LHCN-M2 (cell line): Measurements from ENCODE around the gene NRM. TPM values are rescaled to one million over a fixed set of nuclear protein-coding genes. Genes with fewer than 3 reads are reported as not detected.
"Not testable (repeated sequence)": the region's sequence is repeated elsewhere in the genome, so short reads cannot be mapped to it uniquely, and the experiment has no call there.

Source experiments
- DNase-seq: peaks from one replicate; pipeline ENCODE4 v3.0.0-alpha.2; 2012; ENCODE audit warnings: low read depth
- total RNA-seq: library from RNA; depleted of rRNA; stranded (reverse); fragments of >200 nt; gene quantifications from 2 replicates; pipeline ENCODE4 v1.2.3, GENCODE V29; 2014

The NRM gene
- total RNA-seq, 1 experiment from 2014 or later: 27.6 TPM

DNA sequence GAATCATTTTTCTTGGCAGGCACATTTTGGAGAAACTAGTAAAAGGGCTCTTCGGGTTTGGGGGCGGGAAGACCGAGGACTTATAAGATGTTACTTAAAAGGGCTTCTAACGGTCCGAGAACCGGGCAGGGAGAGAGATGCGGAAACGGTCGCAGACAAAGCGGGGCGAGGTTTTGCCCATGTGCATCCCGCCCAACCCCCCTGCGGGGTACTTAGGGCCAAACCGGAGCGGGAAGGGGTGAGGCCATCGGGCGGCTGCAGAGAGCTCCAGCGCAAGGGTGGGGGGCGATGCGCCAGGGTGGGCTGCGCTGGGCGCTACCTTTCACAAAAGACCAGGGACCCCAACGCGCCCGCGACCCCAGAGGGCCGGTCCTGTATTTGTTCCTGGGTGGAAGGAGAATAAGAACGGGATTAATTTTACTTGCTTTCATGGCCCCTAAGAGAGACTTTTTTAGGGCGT is 30.0 kb upstream of the NRM start:
- DNase-seq: peak; percentile 58

- peak; percentile 99 for DNase-seq
Measured at GRCh38 chr6:30719791-30720737, 29.3 kb upstream of the NRM start, which contains the start of gene TUBB. Gene TUBB, plus strand, starts transcription at chr6:30720352. Its CDS starts 155 bp downstream, at chr6:30720507.

DNA sequence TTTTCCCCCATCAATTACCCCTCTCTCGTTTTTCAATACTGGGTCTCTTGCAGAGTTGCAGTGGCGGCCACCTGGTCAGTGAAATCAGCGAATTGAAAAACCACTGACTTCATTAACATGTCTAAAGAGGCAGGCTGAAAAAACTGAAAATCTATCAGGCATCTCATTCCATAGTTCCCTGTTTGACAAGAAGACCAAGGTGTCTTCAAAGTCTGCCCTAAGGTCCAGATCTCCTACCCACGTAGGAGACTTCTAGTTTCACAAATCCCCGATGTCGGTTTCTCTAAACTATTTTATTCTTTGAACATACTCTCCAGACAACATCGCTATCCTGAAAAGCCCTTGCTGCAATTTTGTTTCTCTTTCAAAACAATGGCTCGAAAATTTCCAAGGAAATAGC is 28.6 kb upstream of the NRM start:
- no peak for DNase-seq

- not testable (repeated sequence) for DNase-seq
Measured at GRCh38 chr6:30717845-30718720, 27.3 kb upstream of the NRM start.

- DNase-seq: peak; percentile 100
Measured at GRCh38 chr6:30717129-30717844, 26.5 kb upstream of the NRM start, which contains the start of gene MDC1. Gene MDC1, minus strand, starts transcription at chr6:30717281. Its CDS starts 2,106 bp downstream, at chr6:30715175.

DNA sequence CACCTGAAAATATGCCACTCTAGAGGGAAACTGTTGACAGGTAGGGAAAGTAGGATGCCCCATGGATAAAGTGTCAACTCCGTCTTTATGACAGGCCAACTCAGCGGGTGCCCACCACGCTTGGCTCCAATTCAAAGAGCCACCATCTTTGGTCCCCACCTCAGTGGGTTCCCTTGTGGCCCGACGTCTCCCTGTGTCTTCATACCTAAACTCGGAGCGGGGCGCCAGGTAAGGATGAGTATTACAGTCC is 26.0 kb upstream of the NRM start:
- DNase-seq: no peak

GRCh38 chr6:30714263-30714662 is 23.5 kb upstream of the NRM start:
- no peak for DNase-seq

DNA sequence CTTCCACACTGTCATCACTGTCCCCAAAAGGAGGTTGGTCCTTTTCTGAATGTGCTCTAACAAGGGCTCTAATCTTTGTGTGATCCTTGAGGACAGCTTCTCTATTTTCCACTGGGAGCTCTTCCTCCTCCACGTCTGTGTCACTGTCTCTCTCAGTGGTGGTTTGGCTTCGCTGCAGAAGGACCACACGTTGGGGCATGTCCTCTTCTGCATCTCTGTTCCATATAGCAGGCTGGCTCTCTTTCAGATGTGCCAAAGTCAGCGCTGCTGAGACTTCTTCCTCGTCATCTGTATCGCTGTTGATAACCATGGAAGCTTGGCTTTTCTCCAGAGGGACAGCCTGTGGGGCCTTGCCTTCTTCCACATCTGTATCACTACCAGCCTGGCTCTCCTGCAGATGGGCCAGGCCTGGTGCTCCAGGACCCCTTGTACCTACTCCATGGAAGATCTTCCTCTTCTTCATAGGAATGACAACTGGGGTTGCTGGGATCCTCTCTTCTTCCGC is 21.7 kb upstream of the NRM start:
- DNase-seq: no peak

DNA sequence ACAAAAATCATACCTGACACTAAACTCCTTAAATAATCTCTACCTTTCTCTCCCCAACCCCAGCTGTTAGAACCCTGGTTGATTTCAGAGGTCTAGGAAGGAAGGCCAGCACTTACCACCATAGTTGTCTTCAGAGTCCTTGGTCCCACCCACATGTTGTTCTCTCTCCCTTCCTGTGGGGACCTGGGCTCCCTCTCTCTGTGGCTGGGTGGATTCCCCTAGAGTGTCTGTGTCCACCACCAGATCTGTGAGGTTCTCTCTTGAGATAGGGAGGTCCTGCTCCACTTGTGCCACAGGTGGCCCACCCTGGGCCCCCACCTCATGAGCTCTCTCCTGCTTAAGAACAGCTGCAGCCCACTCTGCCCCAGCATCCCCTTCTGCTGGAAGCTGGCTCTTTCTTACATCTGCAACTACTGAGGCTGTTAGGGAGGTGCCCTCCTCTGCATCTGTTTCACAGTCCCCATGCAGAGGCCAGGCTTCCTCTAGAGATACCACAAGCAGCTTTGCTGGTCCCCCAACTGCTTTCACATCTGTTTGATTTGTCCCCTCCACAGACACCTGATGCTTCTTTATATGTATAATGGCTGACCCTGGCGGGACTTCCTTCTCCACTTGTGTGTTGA is 21.1 kb upstream of the NRM start:
- no peak for DNase-seq

DNA sequence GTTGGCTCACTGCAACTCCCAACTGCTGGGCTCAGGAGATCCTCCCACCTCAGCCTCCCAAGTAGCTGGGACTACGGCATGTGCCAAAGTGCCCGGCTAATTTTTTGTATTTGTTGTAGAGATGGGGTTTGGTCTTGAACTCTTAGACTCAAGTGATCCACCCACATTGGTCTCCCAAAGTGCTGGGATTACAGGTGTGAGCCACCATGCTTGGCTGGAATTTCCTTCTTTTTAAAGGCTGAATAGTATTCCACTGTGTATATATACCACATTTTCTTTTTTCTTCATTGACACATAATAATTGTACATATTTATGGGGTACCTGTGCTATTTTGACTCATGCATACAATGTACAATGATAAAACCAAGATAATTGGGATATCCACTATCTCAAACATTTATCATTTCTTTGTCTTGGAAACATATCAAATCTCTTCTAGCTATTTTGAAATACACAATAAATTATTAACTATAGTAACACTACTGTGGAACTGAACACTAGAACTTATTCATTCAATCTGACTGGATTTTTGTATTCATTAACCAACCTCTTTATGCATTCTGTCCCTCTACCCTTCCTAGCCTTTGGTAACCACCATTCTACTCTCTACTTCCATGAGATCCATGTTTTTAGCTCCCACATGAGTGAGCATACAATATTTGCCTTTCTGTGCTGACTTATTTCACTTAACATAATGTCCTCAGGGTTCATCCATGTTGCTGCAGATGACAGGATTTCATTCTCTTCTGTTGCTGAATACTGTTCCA is 18.5 kb upstream of the NRM start:
- no peak for DNase-seq

DNA sequence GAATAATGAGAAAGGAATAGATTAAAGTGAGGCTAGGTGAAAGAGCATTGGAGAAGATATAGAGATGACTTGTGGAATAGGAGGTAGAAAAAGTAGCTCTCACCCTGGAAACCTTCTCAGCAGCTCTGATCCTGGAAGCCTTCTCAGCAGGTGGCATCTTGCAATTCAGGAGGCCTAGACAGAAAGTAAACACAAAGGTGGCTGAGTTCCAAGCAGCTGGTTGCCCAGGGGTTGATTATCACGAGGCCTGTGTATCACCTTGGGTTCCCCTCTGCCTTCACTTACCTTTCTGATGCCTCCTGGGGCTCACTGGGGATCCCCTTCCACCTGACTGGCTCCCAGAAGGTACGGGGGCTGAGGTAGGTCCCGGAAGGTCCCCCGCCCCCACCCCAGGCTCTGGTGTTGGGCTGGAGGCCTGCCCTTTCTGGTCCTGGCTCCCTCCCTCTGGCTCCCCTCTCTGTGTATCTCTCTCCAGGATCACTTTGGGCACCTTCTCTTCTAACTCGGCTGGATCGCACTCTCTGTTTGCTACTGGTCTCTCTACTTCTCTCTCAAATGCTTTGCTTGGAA is 16.6 kb upstream of the NRM start:
- DNase-seq: no peak

GRCh38 chr6:30705620-30706019 is 14.8 kb upstream of the NRM start:
- DNase-seq: no peak

DNA sequence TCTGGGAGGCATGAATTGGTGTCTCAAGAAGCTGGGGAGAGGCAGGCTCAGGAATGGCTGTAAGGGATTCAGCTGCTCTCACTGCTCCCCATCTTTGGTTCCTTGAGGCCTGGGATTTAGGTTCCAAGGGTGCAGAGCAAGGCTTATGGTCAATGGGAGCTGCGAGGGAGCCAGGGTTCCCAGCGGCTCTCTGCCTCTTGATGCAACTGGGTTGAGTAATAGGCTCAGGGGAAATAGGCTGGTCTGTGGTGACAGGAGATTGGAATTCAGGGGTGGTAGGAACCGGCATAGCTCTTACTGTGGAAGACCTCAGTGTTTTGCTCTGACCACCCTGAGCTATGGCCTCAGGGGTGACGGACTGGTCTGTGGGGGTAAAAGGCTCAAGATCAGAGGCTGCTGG is 13.0 kb upstream of the NRM start:
- no peak for DNase-seq

GRCh38 chr6:30703011-30703410 is 12.2 kb upstream of the NRM start:
- DNase-seq: no peak

GRCh38 chr6:30700340-30700739 is 9.6 kb upstream of the NRM start:
- DNase-seq: no peak

GRCh38 chr6:30696432-30696831 is 5.6 kb upstream of the NRM start:
- no peak for DNase-seq

- DNase-seq: no peak
Measured at GRCh38 chr6:30691208-30691847, 544 bp upstream of the NRM start.

- DNase-seq: no peak
Measured at GRCh38 chr6:30689985-30690384, 799 bp downstream of the NRM start.
